Measurements from ENCODE around the gene CLPTM1.
A peak's percentile ranks its signal among the peaks of the same experiment; 100 is the strongest.
"Not testable (repeated sequence)": the region's sequence is repeated elsewhere in the genome, so short reads cannot be mapped to it uniquely, and the experiment has no call there.

The CLPTM1 gene

GRCh38 chr19:44968670-44969069 lies 13.5 kb downstream of the CLPTM1 start:
- no peak overlapping the region for H3K27ac ChIP-seq

GRCh38 chr19:44969437-44969836 lies 14.3 kb downstream of the CLPTM1 start:
- Histone ChIP-seq H3K27ac (no peak overlapping the region), H3K4me3 (no peak overlapping the region)

More at GRCh38 chr19:44968670-44969069, 13.5 kb downstream of the CLPTM1 start:
- no peak overlapping the region for H3K4me3 ChIP-seq

- not testable (repeated sequence) for H3K4me3 ChIP-seq
Observed at GRCh38 chr19:44971451-44971850, 16.3 kb downstream of the CLPTM1 start.

GRCh38 chr19:44972802-44973201 lies 17.6 kb downstream of the CLPTM1 start:
- H3K4me3 ChIP-seq, result no peak overlapping the region
- no peak overlapping the region for H3K27ac ChIP-seq

More at GRCh38 chr19:44971451-44971850, 16.3 kb downstream of the CLPTM1 start:
- H3K27ac ChIP-seq, result not testable (repeated sequence)

- no peak overlapping the region for H3K27ac ChIP-seq
Observed at GRCh38 chr19:44973982-44974735, 19.0 kb downstream of the CLPTM1 start.

GRCh38 chr19:44974857-44975256 lies 19.7 kb downstream of the CLPTM1 start:
- Histone ChIP-seq H3K4me3 (no peak overlapping the region), H3K27ac (no peak overlapping the region)

More at GRCh38 chr19:44973982-44974735, 19.0 kb downstream of the CLPTM1 start:
- no peak overlapping the region for H3K4me3 ChIP-seq

GRCh38 chr19:44975444-44975843 lies 20.3 kb downstream of the CLPTM1 start:
- H3K27ac ChIP-seq, result no peak overlapping the region
- H3K4me3 ChIP-seq, result no peak overlapping the region

- no peak overlapping the region for H3K4me3 ChIP-seq
- peak overlapping the region in 2 of 21 experiments; percentile 14 to 36 for H3K27ac ChIP-seq
Observed at GRCh38 chr19:44984005-44984404, 28.8 kb downstream of the CLPTM1 start.

- H3K4me3 ChIP-seq, result no peak overlapping the region
- H3K27ac ChIP-seq, result no peak overlapping the region
Observed at GRCh38 chr19:44985445-44985844, 30.3 kb downstream of the CLPTM1 start.

GRCh38 chr19:44986389-44986788 lies 31.2 kb downstream of the CLPTM1 start:
- Histone ChIP-seq H3K27ac (peak overlapping the region in 1 of 21 experiments; percentile 10), H3K4me3 (no peak overlapping the region)

GRCh38 chr19:44987148-44987675 lies 32.0 kb downstream of the CLPTM1 start:
- peak overlapping the region in 4 of 21 experiments; percentile 21 to 65 (median 47) for H3K27ac ChIP-seq
- no peak overlapping the region for H3K4me3 ChIP-seq

- no peak overlapping the region for H3K4me3 ChIP-seq
- H3K27ac ChIP-seq, result peak overlapping the region in 6 of 21 experiments; percentile 3 to 65 (median 28)
Observed at GRCh38 chr19:44988273-44988672, 33.1 kb downstream of the CLPTM1 start.

GRCh38 chr19:44988896-44989556 lies 33.8 kb downstream of the CLPTM1 start:
- Histone ChIP-seq H3K4me3 (no peak overlapping the region), H3K27ac (peak overlapping the region in 6 of 21 experiments; percentile 3 to 65 (median 21))

GRCh38 chr19:44990459-44990858 lies 35.3 kb downstream of the CLPTM1 start:
- H3K4me3 ChIP-seq, result no peak overlapping the region
- no peak overlapping the region for H3K27ac ChIP-seq

GRCh38 chr19:44990966-44991365 lies 35.8 kb downstream of the CLPTM1 start:
- H3K4me3 ChIP-seq, result no peak overlapping the region
- H3K27ac ChIP-seq, result no peak overlapping the region

- Histone ChIP-seq H3K4me3 (no peak overlapping the region), H3K27ac (no peak overlapping the region)
Observed at GRCh38 chr19:44992336-44993163, 37.4 kb downstream of the CLPTM1 start.

- Histone ChIP-seq H3K27ac (no peak overlapping the region), H3K4me3 (no peak overlapping the region)
Observed at GRCh38 chr19:44993526-44993925, 38.3 kb downstream of the CLPTM1 start.

- H3K4me3 ChIP-seq, result no peak overlapping the region
- H3K27ac ChIP-seq, result no peak overlapping the region
Observed at GRCh38 chr19:44993926-44994537, 38.9 kb downstream of the CLPTM1 start.

- no peak overlapping the region for H3K27ac ChIP-seq
Observed at GRCh38 chr19:44998025-44998424, 42.8 kb downstream of the CLPTM1 start.

More at GRCh38 chr19:44998025-44998424, 42.8 kb downstream of the CLPTM1 start:
- H3K4me3 ChIP-seq, result no peak overlapping the region

Measured in skin epidermis (tissue), 12 donors.